Hepatocyte (in vitro differentiated cells): Measurements from ENCODE around the gene EIF3D.

Experiments
- EZH2 ChIP-seq: fragments of 200-600 bp; sonication (generic); IDR thresholded peaks from 2 replicates; pipeline ENCODE4 v1.6.1; 2016; ENCODE audit warnings: antibody characterized with exemption, mild to moderate bottlenecking, borderline replicate concordance
- EZH2phosphoT487 ChIP-seq: fragments of 200-600 bp; sonication (generic); IDR thresholded peaks from one replicate; pipeline ENCODE4 v1.6.1; 2018; ENCODE audit warnings: antibody characterized with exemption, mild to moderate bottlenecking, low read depth, moderate library complexity; ENCODE audit not compliant: unreplicated experiment, severe bottlenecking
- TF ChIP-seq, protein P1 (sequence below): fragments of 200-600 bp; sonication (generic); IDR thresholded peaks from 2 replicates; pipeline ENCODE4 v1.5.1; 2016; ENCODE audit warnings: antibody characterized with exemption, mild to moderate bottlenecking; ENCODE audit not compliant: poor library complexity

GRCh38 chr22:36486619-36487384 lies 42.2 kb downstream of the EIF3D start:
- TF ChIP-seq, protein P1, sequence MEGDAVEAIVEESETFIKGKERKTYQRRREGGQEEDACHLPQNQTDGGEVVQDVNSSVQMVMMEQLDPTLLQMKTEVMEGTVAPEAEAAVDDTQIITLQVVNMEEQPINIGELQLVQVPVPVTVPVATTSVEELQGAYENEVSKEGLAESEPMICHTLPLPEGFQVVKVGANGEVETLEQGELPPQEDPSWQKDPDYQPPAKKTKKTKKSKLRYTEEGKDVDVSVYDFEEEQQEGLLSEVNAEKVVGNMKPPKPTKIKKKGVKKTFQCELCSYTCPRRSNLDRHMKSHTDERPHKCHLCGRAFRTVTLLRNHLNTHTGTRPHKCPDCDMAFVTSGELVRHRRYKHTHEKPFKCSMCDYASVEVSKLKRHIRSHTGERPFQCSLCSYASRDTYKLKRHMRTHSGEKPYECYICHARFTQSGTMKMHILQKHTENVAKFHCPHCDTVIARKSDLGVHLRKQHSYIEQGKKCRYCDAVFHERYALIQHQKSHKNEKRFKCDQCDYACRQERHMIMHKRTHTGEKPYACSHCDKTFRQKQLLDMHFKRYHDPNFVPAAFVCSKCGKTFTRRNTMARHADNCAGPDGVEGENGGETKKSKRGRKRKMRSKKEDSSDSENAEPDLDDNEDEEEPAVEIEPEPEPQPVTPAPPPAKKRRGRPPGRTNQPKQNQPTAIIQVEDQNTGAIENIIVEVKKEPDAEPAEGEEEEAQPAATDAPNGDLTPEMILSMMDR = peak; percentile 67
- TF ChIP-seq EZH2 (no peak), EZH2phosphoT487 (no peak)
